HepG2 (cell line): ENCODE results near the gene GRAMD1A. TPM values are rescaled to one million over a fixed set of nuclear protein-coding genes. Genes with fewer than 3 reads are reported as not detected.

Experiments
- ATAC-seq: fragments of 200-7000 bp; cut with Tn5 transposase; 3 replicates; pipeline ENCODE4 v1.9.1; 2020; ENCODE audit warnings: mild to moderate bottlenecking, moderate library complexity
- BruUV-seq: library from RNA; stranded (reverse); fragments of 400-500 nt; replicated peaks from 2 replicates; lab custom pipeline; 2021; lab: Mats Ljungman, UMichigan
- CTCF ChIA-PET: fragments of 300-600 bp; formaldehyde crosslinking; extraction: SDS; loops from one replicate; lab custom pipeline; 2021; ENCODE audit warnings: low total read pairs, inconsistent platforms, low intra/inter-chr PET ratio; lab: Yijun Ruan, JAX
- POLR2A ChIA-PET: fragments of 350-600 bp; sonication (Branson Sonifier 250); formaldehyde crosslinking; loops from one replicate; lab custom pipeline; 2020; ENCODE audit warnings: antibody characterized with exemption, inconsistent platforms; lab: Yijun Ruan, JAX
- DNase-seq: peaks from one replicate; pipeline ENCODE4 v3.0.0-alpha.2; 2015; ENCODE audit warnings: low spot score
- FAIRE-seq: peaks from 3 replicates; lab custom pipeline; 2011; peaks lifted over from hg19 to GRCh38; lab: Jason Lieb, UNC
- H2AFZ ChIP-seq: one replicate; pipeline ENCODE4 v1.6.1; 2011; ENCODE audit warnings: low read length, inconsistent platforms
- H3K27ac ChIP-seq: fragments of 300-600 bp; 3 replicates; pipeline ENCODE4 v1.8.0; 2011; ENCODE audit warnings: mixed run types, mild to moderate bottlenecking, mixed read lengths, low read length, inconsistent platforms; ENCODE audit not compliant: insufficient read depth; ENCODE audit errors: extremely low read length
- H3K27me3 ChIP-seq, 2 experiments: fragments of 200-600 bp in 1 of 2; 2 replicates in 1 of 2; 3 replicates in 1 of 2; pipeline versions ENCODE4 v1.6.0 to v1.8.0; 2011; ENCODE audit warnings: low read length in 2 of 2, mild to moderate bottlenecking in 2 of 2, moderate library complexity in 2 of 2, inconsistent platforms in 1 of 2; ENCODE audit not compliant: insufficient read depth in 2 of 2, control insufficient read depth in 1 of 2
- H3K36me3 ChIP-seq, 2 experiments: fragments of 200-600 bp in 1 of 2; replicated peaks in 1 of 2; 2 replicates in 1 of 2; 3 replicates in 1 of 2; pipeline versions ENCODE4 v1.5.1 to v1.8.0; 2011; ENCODE audit warnings: low read length in 2 of 2, inconsistent platforms in 1 of 2; ENCODE audit not compliant: insufficient read depth in 2 of 2, control insufficient read depth in 1 of 2
- H3K4me1 ChIP-seq: 2 replicates; pipeline ENCODE4 v1.5.1; 2012; ENCODE audit warnings: low read length, inconsistent platforms; ENCODE audit not compliant: insufficient read depth
- H3K4me2 ChIP-seq: 2 replicates; pipeline ENCODE4 v1.6.0; 2011; ENCODE audit warnings: low read depth, low read length, inconsistent platforms
- H3K4me3 ChIP-seq, 3 experiments: fragments of 200-600 bp in 1 of 3; sonication (generic), shearing (Covaris generic) in 1 of 3; replicated peaks in 1 of 3; 2 replicates each; pipeline ENCODE4 v1.5.1; 2011 to 2016; ENCODE audit warnings: low read length in 3 of 3, inconsistent platforms in 2 of 3, low read depth in 2 of 3, mild to moderate bottlenecking in 2 of 3, control low read depth in 1 of 3, mixed read lengths in 1 of 3; ENCODE audit not compliant: insufficient read depth in 1 of 3
- H3K79me2 ChIP-seq: one replicate; pipeline ENCODE4 v1.6.1; 2011; ENCODE audit warnings: low read length, inconsistent platforms; ENCODE audit not compliant: insufficient read depth
- H3K9ac ChIP-seq: 2 replicates; pipeline ENCODE4 v1.6.0; 2011; ENCODE audit warnings: mild to moderate bottlenecking, low read depth, low read length, inconsistent platforms; ENCODE audit not compliant: insufficient read depth
- H3K9me3 ChIP-seq: 2 replicates; pipeline ENCODE4 v1.5.1; 2012; ENCODE audit warnings: mild to moderate bottlenecking, low read length
- H4K20me1 ChIP-seq: 2 replicates; pipeline ENCODE4 v1.6.0; 2011; ENCODE audit warnings: inconsistent platforms, mild to moderate bottlenecking, low read length, moderate library complexity; ENCODE audit not compliant: insufficient read depth
- AGO2 ChIP-seq: fragments of 200-400 bp; formaldehyde crosslinking; optimal IDR thresholded peaks from 2 replicates; pipeline ENCODE3; 2017; ENCODE audit warnings: mild to moderate bottlenecking, low read depth, low read length, moderate library complexity
- MIER3 ChIP-seq: IDR thresholded peaks from 2 replicates; pipeline ENCODE4 v1.6.1; 2016; ENCODE audit warnings: missing compliant biosample characterization, borderline replicate concordance
- NFRKB ChIP-seq: fragments of 450-650 bp; IDR thresholded peaks from 2 replicates; pipeline ENCODE4 v1.6.1; 2017
- PCBP1 ChIP-seq: fragments of 200-400 bp; formaldehyde crosslinking; IDR thresholded peaks from 2 replicates; pipeline ENCODE4 v1.6.1; 2017; ENCODE audit warnings: mild to moderate bottlenecking, low read depth, low read length, borderline replicate concordance
- TFDP2 ChIP-seq: sonication (generic); formaldehyde crosslinking; IDR thresholded peaks from 2 replicates; pipeline ENCODE4 v1.4.0; 2020; ENCODE audit warnings: missing genetic modification reagents
- ZNF17 ChIP-seq: sonication (generic); formaldehyde crosslinking; IDR thresholded peaks from 2 replicates; pipeline ENCODE4 v1.5.0; 2020; ENCODE audit warnings: mild to moderate bottlenecking, missing genetic modification reagents
- ZNF510 ChIP-seq: sonication (generic); formaldehyde crosslinking; IDR thresholded peaks from 2 replicates; pipeline ENCODE4 v1.4.0; 2020; ENCODE audit warnings: low read depth, mild to moderate bottlenecking, missing genetic modification reagents
- ZNF629 ChIP-seq: sonication (generic); formaldehyde crosslinking; conservative IDR thresholded peaks from 2 replicates; pipeline ENCODE4 v1.5.0; 2020; ENCODE audit warnings: missing genetic modification reagents
- ZNF746 ChIP-seq: sonication (generic); formaldehyde crosslinking; IDR thresholded peaks from 2 replicates; pipeline ENCODE4 v1.8.0; 2022; ENCODE audit warnings: mild to moderate bottlenecking, missing genetic modification reagents
- WGBS: methylation state at CpG from one replicate; pipeline ENCODE4 v1.1.6; 2017; ENCODE audit warnings: low lambda C conversion rate; 5-methylcytosine and 5-hydroxymethylcytosine counted together
- in situ Hi-C: cut with HindIII; loops from 2 replicates; pipeline ENCODE4 v1.10.0; 2017; ENCODE audit warnings: low pct_unique_long_range_greater_than_20kb; ENCODE audit not compliant: extremely low pct_ligation_motif_present
- intact Hi-C: fragments of 100-400 bp; cut with micrococcal nuclease; formaldehyde crosslinking; loops from one replicate; pipeline ENCODE4 v1.10.0; 2022; ENCODE audit not compliant: unreplicated experiment
- polyA plus RNA-seq, 8 experiments: library from polyadenylated mRNA; depleted of rRNA in 3 of 8; stranded (reverse) in 7 of 8; unstranded in 1 of 8; fragments of >200 nt; fragmentation: Illumina TruSeq in 4 of 8; extraction: Trizol in 4 of 8; gene quantifications; 2 replicates each; pipeline versions ENCODE4 v1.2.1 to v1.2.3, GENCODE V29; 2011 to 2016; ENCODE audit warnings: low read depth in 4 of 8, missing spikeins in 1 of 8, mixed read lengths in 1 of 8; ENCODE audit not compliant: insufficient read depth in 1 of 8
- total RNA-seq, 5 experiments: library from RNA; depleted of rRNA; stranded (reverse); fragments of >200 nt; fragmentation: Illumina TruSeq; extraction: Trizol; gene quantifications; 2 replicates each; pipeline ENCODE4 v1.2.3, GENCODE V29; 2016; ENCODE audit warnings: low read depth in 1 of 5

Gene GRAMD1A
- total and polyA plus RNA-seq, 2 of the 13 experiments (the other 11 are each of a cell fraction or from before 2014, with no cell fraction given), result 14.7 to 181 TPM

- intact Hi-C loops, result no loop called here
- H3K9ac ChIP-seq, result no peak overlapping the region
- POLR2A ChIA-PET, result interaction anchor here (1.5 kb wide), 1 partner anchor 9 kb away, joined by 3 read pairs; no protein-coding TSS in a partner anchor
Measured at GRCh38 chr19:35015954-35016351, 15.8 kb downstream of the GRAMD1A start.

GRCh38 chr19:35017507-35017906 lies 17.4 kb downstream of the GRAMD1A start:
- Histone ChIP-seq H3K9ac (no peak overlapping the region), H3K9me3 (no peaks in the 10 kb centered on the region), H2AFZ (no peak overlapping the region), H3K27ac (no peak overlapping the region), H3K4me2 (no peak overlapping the region), H3K4me3 (no peak overlapping the region), H3K36me3 (peaks cover 32 to 77% of the 10 kb centered on the region in 2 experiments), H3K4me1 (0 out of 2 replicates have a peak, but pooled peaks cover 3% of the 10 kb centered on the region), H4K20me1 (0 out of 2 replicates have a peak, but pooled peaks cover 14% of the 10 kb centered on the region), H3K27me3 (no peaks in the 10 kb centered on the region), H3K79me2 (no peaks in the 10 kb centered on the region)
- intact Hi-C loops, result no loop called here
- POLR2A ChIA-PET, result interaction anchor here (1.5 kb wide), 1 partner anchor 11 kb away, joined by 3 read pairs; no protein-coding TSS in a partner anchor
- in situ Hi-C loops, result no loop called here
- ATAC-seq (no peak), DNase-seq (no peak), FAIRE-seq (no peak)
- no peak for TF ChIP-seq PCBP1
- no peak for TF ChIP-seq NFRKB
- TF ChIP-seq ZNF17 (CRISPR knock-in tag), result no peak
- TF ChIP-seq MIER3 (CRISPR knock-in tag), result no peak
- no peak for TF ChIP-seq TFDP2 (CRISPR knock-in tag)
- 98% methylated on average over 3 of the region's 3 CpGs for WGBS
- CTCF ChIA-PET, result no interaction called here
- BruUV-seq, result no TSS peak

More at GRCh38 chr19:35015954-35016351, 15.8 kb downstream of the GRAMD1A start:
- no TSS peak for BruUV-seq
- ATAC-seq (no peak), FAIRE-seq (no peak), DNase-seq (no peak)
- H3K27ac ChIP-seq, result no peak overlapping the region
- 0 out of 2 replicates have a peak, but pooled peaks cover 9% of the 10 kb centered on the region for H3K4me1 ChIP-seq
- in situ Hi-C loops, result no loop called here
- no peaks in the 10 kb centered on the region for H3K9me3 ChIP-seq
- H4K20me1 ChIP-seq, result peaks cover 11% of the 10 kb centered on the region; the same call in 1 of the 2 replicates
- no peak overlapping the region for H2AFZ ChIP-seq
- H3K36me3 ChIP-seq, result peaks cover 31 to 72% of the 10 kb centered on the region in 2 experiments
- TF ChIP-seq ZNF510 (CRISPR knock-in tag) (no peak), ZNF746 (no peak), AGO2 (peak; percentile 4), ZNF629 (peak; percentile 54; the same call in 1 of the 2 replicates)
- no peaks in the 10 kb centered on the region for H3K79me2 ChIP-seq
- 98% methylated on average over 6 of the region's 6 CpGs for WGBS
- H3K4me3 ChIP-seq, result no peak overlapping the region
- no peaks in the 10 kb centered on the region for H3K27me3 ChIP-seq
- H3K4me2 ChIP-seq, result no peak overlapping the region
- CTCF ChIA-PET, result interaction anchor here (1.5 kb wide), 1 partner anchor 43 kb away, joined by 4 read pairs; no protein-coding TSS in a partner anchor
